Calu3 (cell line): Measurements from ENCODE around the gene GRM7. TPM values are rescaled to one million over a fixed set of nuclear protein-coding genes. Genes with fewer than 3 reads are reported as not detected.

Experiments
- BruUV-seq: library from RNA; stranded (reverse); fragments of 400-500 nt; replicated peaks from 2 replicates; lab custom pipeline; 2021; lab: Mats Ljungman, UMichigan
- CTCF ChIA-PET: fragments of 300-600 bp; sonication (Branson Sonifier 250); formaldehyde crosslinking; loops from one replicate; lab custom pipeline; 2022; ENCODE audit warnings: antibody characterized with exemption; lab: Charles Lee
- DNase-seq: peaks from one replicate; pipeline ENCODE4 v3.0.0; 2022
- H3K27ac Mint-ChIP-seq: one replicate; pipeline ENCODE4 v1.8.0; 2022; ENCODE audit warnings: mixed read lengths; ENCODE audit not compliant: unreplicated experiment
- H3K27me3 Mint-ChIP-seq: one replicate; pipeline ENCODE4 v1.8.0; 2022; ENCODE audit warnings: mixed read lengths; ENCODE audit not compliant: unreplicated experiment
- H3K36me3 Mint-ChIP-seq: one replicate; pipeline ENCODE4 v1.8.0; 2022; ENCODE audit warnings: mild to moderate bottlenecking, moderate library complexity, mixed read lengths; ENCODE audit not compliant: insufficient read depth, unreplicated experiment
- H3K4me1 Mint-ChIP-seq: one replicate; pipeline ENCODE4 v1.8.0; 2022; ENCODE audit warnings: mild to moderate bottlenecking, low read depth, mixed read lengths; ENCODE audit not compliant: unreplicated experiment
- H3K4me3 Mint-ChIP-seq: one replicate; pipeline ENCODE4 v1.8.0; 2022; ENCODE audit warnings: mild to moderate bottlenecking, low read depth, moderate library complexity, mixed read lengths; ENCODE audit not compliant: unreplicated experiment
- H3K9me3 Mint-ChIP-seq: one replicate; pipeline ENCODE4 v1.8.0; 2022; ENCODE audit warnings: low read depth, mixed read lengths; ENCODE audit not compliant: unreplicated experiment
- CTCF ChIP-seq: fragments of 200-600 bp; IDR thresholded peaks from one replicate; pipeline ENCODE4 v1.8.0; 2022; ENCODE audit warnings: antibody characterized with exemption; ENCODE audit not compliant: unreplicated experiment
- intact Hi-C: fragments of 100-400 bp; cut with micrococcal nuclease; formaldehyde crosslinking; loops from one replicate; pipeline ENCODE4 v1.10.0; 2022; ENCODE audit not compliant: unreplicated experiment
- total RNA-seq: library from RNA; stranded (reverse); gene quantifications from 2 replicates; pipeline ENCODE4 v1.2.3, GENCODE V29; 2022

The GRM7 gene
- total RNA-seq, 1 experiment from 2014 or later: not detected

- no peaks in the 10 kb centered on the region for H3K4me1 Mint-ChIP-seq
- no peak for DNase-seq
- BruUV-seq: no TSS peak
- no peaks in the 10 kb centered on the region for H3K27me3 Mint-ChIP-seq
- no peak overlapping the region for H3K4me3 Mint-ChIP-seq
- no peak for TF ChIP-seq CTCF
- H3K9me3 Mint-ChIP-seq: no peaks in the 10 kb centered on the region
- intact Hi-C loops: no loop called here
- no peaks in the 10 kb centered on the region for H3K36me3 Mint-ChIP-seq
- H3K27ac Mint-ChIP-seq: no peak overlapping the region
- CTCF ChIA-PET: no interaction called here
Measured at GRCh38 chr3:7745711-7746110, 884.8 kb downstream of the GRM7 start.

GRCh38 chr3:7749931-7750695 lies 889.2 kb downstream of the GRM7 start:
- Mint-ChIP-seq H3K27ac (no peak overlapping the region), H3K36me3 (no peaks in the 10 kb centered on the region), H3K4me1 (no peaks in the 10 kb centered on the region), H3K4me3 (no peak overlapping the region), H3K27me3 (no peaks in the 10 kb centered on the region), H3K9me3 (peaks cover 3% of the 10 kb centered on the region)
- no peak for DNase-seq
- TF ChIP-seq CTCF: no peak
- intact Hi-C loops: no loop called here
- BruUV-seq: no TSS peak
- CTCF ChIA-PET: no interaction called here

- no peak overlapping the region for H3K27ac Mint-ChIP-seq
- H3K4me1 Mint-ChIP-seq: no peaks in the 10 kb centered on the region
- H3K36me3 Mint-ChIP-seq: no peaks in the 10 kb centered on the region
- intact Hi-C loops: no loop called here
- CTCF ChIA-PET: no interaction called here
- peaks cover 6% of the 10 kb centered on the region for H3K9me3 Mint-ChIP-seq
- no peaks in the 10 kb centered on the region for H3K27me3 Mint-ChIP-seq
- DNase-seq: no peak
- BruUV-seq: no TSS peak
- TF ChIP-seq CTCF: no peak
- no peak overlapping the region for H3K4me3 Mint-ChIP-seq
Measured at GRCh38 chr3:7752005-7752404, 891.1 kb downstream of the GRM7 start.

GRCh38 chr3:7754653-7755441 lies 893.9 kb downstream of the GRM7 start:
- CTCF ChIA-PET: no interaction called here
- intact Hi-C loops: no loop called here
- Mint-ChIP-seq H3K27ac (no peak overlapping the region), H3K4me1 (no peaks in the 10 kb centered on the region), H3K27me3 (no peaks in the 10 kb centered on the region), H3K9me3 (peaks cover 6% of the 10 kb centered on the region), H3K4me3 (no peak overlapping the region), H3K36me3 (no peaks in the 10 kb centered on the region)
- no peak for TF ChIP-seq CTCF
- no TSS peak for BruUV-seq
- DNase-seq: no peak
